OCI-LY7 (cell line): ENCODE results near the gene TCF20.

ENCODE experiments used
- EZH2phosphoT487 ChIP-seq: fragments of 200-600 bp; sonication (generic); IDR thresholded peaks from 2 replicates; pipeline ENCODE4 v1.6.1; 2018; ENCODE audit warnings: low read depth, borderline replicate concordance, mild to moderate bottlenecking, mixed run types, antibody characterized with exemption, low read length, moderate library complexity, mixed read lengths
- TF ChIP-seq, protein P1 (sequence below): fragments of 200-600 bp; sonication (generic); conservative IDR thresholded peaks from 2 replicates; pipeline ENCODE4 v1.5.1; 2014; ENCODE audit warnings: mild to moderate bottlenecking, antibody characterized with exemption, low read length, moderate library complexity, mixed read lengths

DNA sequence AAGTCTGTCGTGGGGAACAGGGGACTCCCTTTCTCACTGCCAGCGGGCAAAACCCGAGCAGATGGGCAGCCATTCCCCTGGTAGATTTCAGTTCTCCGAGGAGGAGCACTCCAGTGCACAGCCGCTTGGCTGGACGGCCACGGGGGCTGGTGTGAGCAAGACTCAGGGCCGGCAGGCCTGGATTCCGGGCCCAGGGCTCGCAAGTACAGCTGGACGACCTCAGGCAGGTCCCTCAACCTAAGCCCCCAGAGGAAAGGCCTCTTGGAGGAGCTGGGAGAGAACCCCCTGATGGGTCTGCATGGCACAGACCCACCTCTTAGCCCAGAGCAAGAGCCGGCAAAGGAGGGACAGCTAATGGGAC is 31.3 kb upstream of the TCF20 start:
- TF ChIP-seq, protein P1, sequence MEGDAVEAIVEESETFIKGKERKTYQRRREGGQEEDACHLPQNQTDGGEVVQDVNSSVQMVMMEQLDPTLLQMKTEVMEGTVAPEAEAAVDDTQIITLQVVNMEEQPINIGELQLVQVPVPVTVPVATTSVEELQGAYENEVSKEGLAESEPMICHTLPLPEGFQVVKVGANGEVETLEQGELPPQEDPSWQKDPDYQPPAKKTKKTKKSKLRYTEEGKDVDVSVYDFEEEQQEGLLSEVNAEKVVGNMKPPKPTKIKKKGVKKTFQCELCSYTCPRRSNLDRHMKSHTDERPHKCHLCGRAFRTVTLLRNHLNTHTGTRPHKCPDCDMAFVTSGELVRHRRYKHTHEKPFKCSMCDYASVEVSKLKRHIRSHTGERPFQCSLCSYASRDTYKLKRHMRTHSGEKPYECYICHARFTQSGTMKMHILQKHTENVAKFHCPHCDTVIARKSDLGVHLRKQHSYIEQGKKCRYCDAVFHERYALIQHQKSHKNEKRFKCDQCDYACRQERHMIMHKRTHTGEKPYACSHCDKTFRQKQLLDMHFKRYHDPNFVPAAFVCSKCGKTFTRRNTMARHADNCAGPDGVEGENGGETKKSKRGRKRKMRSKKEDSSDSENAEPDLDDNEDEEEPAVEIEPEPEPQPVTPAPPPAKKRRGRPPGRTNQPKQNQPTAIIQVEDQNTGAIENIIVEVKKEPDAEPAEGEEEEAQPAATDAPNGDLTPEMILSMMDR, result no peak
- TF ChIP-seq EZH2phosphoT487, result no peak
